HepG2 (cell line): ENCODE data around the gene ARL6IP4.

Experiments used
- NR2F6 ChIP-seq, 2 experiments: IDR thresholded peaks; 2 replicates each; pipeline ENCODE4 v1.6.1; 2016; ENCODE audit warnings: antibody characterized with exemption in 1 of 2, mild to moderate bottlenecking in 1 of 2
- POLR2AphosphoS5 ChIP-seq: IDR thresholded peaks from 2 replicates; pipeline ENCODE4 v1.6.1; 2012; ENCODE audit warnings: low read depth, low read length
- SMC3 ChIP-seq: IDR thresholded peaks from 2 replicates; pipeline ENCODE4 v1.6.1; 2011; ENCODE audit warnings: low read length, improper control_type of control experiment
- SP1 ChIP-seq, 2 experiments: fragments of 450-650 bp in 1 of 2; sonication (generic) in 1 of 2; formaldehyde crosslinking in 1 of 2; IDR thresholded peaks; 2 replicates each; pipeline versions ENCODE4 v1.4.0 to v1.6.1; 2016 to 2020; ENCODE audit warnings: missing genetic modification reagents in 1 of 2
- SUZ12 ChIP-seq: fragments of 150-350 bp; IDR thresholded peaks from 2 replicates; pipeline ENCODE4 v1.6.1; 2014; ENCODE audit warnings: low read depth, low read length
- ZFP62 ChIP-seq: sonication (generic); formaldehyde crosslinking; IDR thresholded peaks from 2 replicates; pipeline ENCODE4 v1.4.0; 2020; ENCODE audit warnings: missing genetic modification reagents
- ZNF3 ChIP-seq: IDR thresholded peaks from 2 replicates; pipeline ENCODE4 v1.7.0; 2017; ENCODE audit warnings: inconsistent platforms
- TF ChIP-seq, protein P1 (sequence below): sonication (generic); formaldehyde crosslinking; IDR thresholded peaks from 2 replicates; pipeline ENCODE4 v1.4.0; 2020; ENCODE audit warnings: missing genetic modification reagents
- TF ChIP-seq, protein P2 (sequence below): sonication (generic); formaldehyde crosslinking; IDR thresholded peaks from 2 replicates; pipeline ENCODE4 v1.4.0; 2020; ENCODE audit warnings: missing genetic modification reagents

DNA sequence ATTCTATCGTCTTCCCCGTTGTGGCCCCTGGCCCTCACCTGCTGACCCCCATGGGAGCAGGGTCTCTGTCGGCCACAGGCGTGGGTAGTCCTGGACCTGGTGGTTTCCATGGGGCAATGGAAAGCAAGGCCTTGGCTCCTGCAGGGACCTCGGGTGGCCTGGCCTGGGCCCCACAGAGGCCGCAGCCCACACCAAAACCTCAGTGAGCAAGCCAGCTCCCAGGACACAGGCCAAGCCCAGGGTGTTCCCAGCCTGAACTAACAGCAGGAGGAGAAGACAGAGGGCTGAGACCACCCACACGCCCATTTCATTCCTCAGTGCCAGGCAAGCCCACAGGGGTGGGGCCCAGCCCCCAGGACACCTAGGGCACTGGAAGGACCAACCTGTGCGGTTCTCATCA, 31.1 kb upstream of the ARL6IP4 start:
- TF ChIP-seq, protein P1, sequence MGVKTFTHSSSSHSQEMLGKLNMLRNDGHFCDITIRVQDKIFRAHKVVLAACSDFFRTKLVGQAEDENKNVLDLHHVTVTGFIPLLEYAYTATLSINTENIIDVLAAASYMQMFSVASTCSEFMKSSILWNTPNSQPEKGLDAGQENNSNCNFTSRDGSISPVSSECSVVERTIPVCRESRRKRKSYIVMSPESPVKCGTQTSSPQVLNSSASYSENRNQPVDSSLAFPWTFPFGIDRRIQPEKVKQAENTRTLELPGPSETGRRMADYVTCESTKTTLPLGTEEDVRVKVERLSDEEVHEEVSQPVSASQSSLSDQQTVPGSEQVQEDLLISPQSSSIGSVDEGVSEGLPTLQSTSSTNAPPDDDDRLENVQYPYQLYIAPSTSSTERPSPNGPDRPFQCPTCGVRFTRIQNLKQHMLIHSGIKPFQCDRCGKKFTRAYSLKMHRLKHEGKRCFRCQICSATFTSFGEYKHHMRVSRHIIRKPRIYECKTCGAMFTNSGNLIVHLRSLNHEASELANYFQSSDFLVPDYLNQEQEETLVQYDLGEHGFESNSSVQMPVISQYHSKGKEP (CRISPR knock-in tag): no peak
- TF ChIP-seq NR2F6 (IDR thresholded peaks at IDR 0.05) (no peak), NR2F6 (CRISPR knock-in tag; IDR thresholded peaks at IDR 0.05) (no peak), SP1 (IDR thresholded peaks at IDR 0.05) (no peak), SP1 (CRISPR knock-in tag; IDR thresholded peaks at IDR 0.05) (no peak), POLR2AphosphoS5 (no peak), ZNF3 (CRISPR knock-in tag) (no peak), ZFP62 (CRISPR knock-in tag) (no peak), SMC3 (no peak), SUZ12 (no peak)
- TF ChIP-seq, protein P2, sequence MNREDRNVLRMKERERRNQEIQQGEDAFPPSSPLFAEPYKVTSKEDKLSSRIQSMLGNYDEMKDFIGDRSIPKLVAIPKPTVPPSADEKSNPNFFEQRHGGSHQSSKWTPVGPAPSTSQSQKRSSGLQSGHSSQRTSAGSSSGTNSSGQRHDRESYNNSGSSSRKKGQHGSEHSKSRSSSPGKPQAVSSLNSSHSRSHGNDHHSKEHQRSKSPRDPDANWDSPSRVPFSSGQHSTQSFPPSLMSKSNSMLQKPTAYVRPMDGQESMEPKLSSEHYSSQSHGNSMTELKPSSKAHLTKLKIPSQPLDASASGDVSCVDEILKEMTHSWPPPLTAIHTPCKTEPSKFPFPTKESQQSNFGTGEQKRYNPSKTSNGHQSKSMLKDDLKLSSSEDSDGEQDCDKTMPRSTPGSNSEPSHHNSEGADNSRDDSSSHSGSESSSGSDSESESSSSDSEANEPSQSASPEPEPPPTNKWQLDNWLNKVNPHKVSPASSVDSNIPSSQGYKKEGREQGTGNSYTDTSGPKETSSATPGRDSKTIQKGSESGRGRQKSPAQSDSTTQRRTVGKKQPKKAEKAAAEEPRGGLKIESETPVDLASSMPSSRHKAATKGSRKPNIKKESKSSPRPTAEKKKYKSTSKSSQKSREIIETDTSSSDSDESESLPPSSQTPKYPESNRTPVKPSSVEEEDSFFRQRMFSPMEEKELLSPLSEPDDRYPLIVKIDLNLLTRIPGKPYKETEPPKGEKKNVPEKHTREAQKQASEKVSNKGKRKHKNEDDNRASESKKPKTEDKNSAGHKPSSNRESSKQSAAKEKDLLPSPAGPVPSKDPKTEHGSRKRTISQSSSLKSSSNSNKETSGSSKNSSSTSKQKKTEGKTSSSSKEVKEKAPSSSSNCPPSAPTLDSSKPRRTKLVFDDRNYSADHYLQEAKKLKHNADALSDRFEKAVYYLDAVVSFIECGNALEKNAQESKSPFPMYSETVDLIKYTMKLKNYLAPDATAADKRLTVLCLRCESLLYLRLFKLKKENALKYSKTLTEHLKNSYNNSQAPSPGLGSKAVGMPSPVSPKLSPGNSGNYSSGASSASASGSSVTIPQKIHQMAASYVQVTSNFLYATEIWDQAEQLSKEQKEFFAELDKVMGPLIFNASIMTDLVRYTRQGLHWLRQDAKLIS (CRISPR knock-in tag): no peak
